ENCODE results near the gene ARMC6. TPM values are rescaled to one million over a fixed set of nuclear protein-coding genes. Genes with fewer than 3 reads are reported as not detected.

Gene ARMC6
- total RNA-seq, 1 experiment from 2014 or later, result 66.5 TPM

DNA sequence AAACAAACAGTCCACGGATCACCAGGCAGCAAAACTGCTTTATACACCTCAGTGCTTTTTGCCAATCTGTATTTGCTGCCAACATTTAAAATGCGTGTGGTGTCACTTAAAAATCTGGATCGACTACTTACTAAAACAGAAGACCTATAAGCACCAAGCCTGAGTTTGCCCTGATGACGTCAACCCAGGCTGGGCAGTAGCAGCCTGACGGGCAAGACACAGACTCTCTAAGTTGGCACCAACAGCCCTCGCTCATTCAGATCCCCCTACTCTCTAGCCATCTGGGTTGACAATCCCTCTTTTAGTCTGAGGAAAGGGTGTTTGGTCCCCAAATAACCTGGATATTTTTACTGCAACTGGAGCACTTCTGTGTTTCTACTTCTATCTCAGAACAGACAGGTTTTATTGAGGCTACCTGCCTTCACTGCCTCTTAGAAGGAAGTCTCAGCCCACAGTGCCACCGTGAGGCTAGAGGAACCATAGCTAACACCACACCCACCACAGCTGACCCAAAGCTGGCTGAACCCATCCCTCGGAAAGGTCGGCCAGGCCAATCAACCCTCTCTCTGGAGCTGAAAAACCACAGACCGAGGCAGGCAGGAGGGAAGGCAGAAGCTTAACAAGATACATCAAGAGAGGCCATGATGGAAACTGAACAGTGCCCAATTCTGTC lies 7.0 kb upstream of the ARMC6 start:
- no peak overlapping the region for H3K4ac ChIP-seq (ENCODE audit: low read depth, low read length)
- H3K27ac Mint-ChIP-seq, result no peak overlapping the region
- no peak overlapping the region for H2BK15ac ChIP-seq (ENCODE audit: low read depth, low read length)
- no peak overlapping the region for H4K5ac ChIP-seq (ENCODE audit: insufficient read length, low read depth, low read length)
- no peaks in the 10 kb centered on the region for H3K79me2 ChIP-seq (ENCODE audit: insufficient read depth, low read length)
- no peaks in the 10 kb centered on the region for H3K9me3 ChIP-seq (ENCODE audit: control insufficient read depth, low read depth, low read length)
- H2BK20ac ChIP-seq (ENCODE audit: low read depth, low read length, poor library complexity, severe bottlenecking), result no peak overlapping the region
- H3K4me3 Mint-ChIP-seq, result no peak overlapping the region
- WGBS (ENCODE audit: extremely low coverage, insufficient read length, low lambda C conversion rate), result no CpG with 5 or more reads among the region's 10 CpGs
- H3K36me3 Mint-ChIP-seq (ENCODE audit: insufficient read depth in 1 of 3, low read depth in 3 of 3), result peaks cover 44 to 83% (median 81%) of the 10 kb centered on the region in 3 experiments; a peak in 6 of 7 replicates
- peaks cover 13% of the 10 kb centered on the region for H3K79me1 ChIP-seq (ENCODE audit: insufficient read depth, low read depth, low read length, poor library complexity, severe bottlenecking)
- no peaks in the 10 kb centered on the region for H3K9me3 Mint-ChIP-seq
- H3K18ac ChIP-seq (ENCODE audit: insufficient read length, low read depth, low read length), result no peak overlapping the region
- H4K91ac ChIP-seq (ENCODE audit: insufficient read length, low read depth, low read length), result no peak overlapping the region
- TF ChIP-seq CTCF (conservative IDR thresholded peaks at IDR 0.05), result peak; percentile 24; the same call in 1 of the 3 replicates
- no peak overlapping the region for H3K23ac ChIP-seq (ENCODE audit: insufficient read length, low read depth, low read length)
- H3K27ac ChIP-seq (ENCODE audit: insufficient read length, low read depth, low read length), result no peak overlapping the region
- no peak overlapping the region for H4K8ac ChIP-seq (replicated peaks; ENCODE audit: insufficient read length, low read depth, low read length)
- H2AFZ ChIP-seq (ENCODE audit: low read length), result no peak overlapping the region
- no peak overlapping the region for H3T11ph ChIP-seq (ENCODE audit: low read length)
- H3K23me2 ChIP-seq (ENCODE audit: insufficient read length, low read depth, low read length, poor library complexity, severe bottlenecking), result no peaks in the 10 kb centered on the region
- no peak overlapping the region for H3K14ac ChIP-seq (ENCODE audit: insufficient read depth, low read length)
- H3K4me1 ChIP-seq (ENCODE audit: insufficient read depth, low read length), result no peaks in the 10 kb centered on the region
- H3K9ac ChIP-seq (ENCODE audit: extremely low read depth, insufficient read length, low read length), result no peak overlapping the region
- no peak overlapping the region for H2AK5ac ChIP-seq (ENCODE audit: insufficient read length, low read length)
- H3K4me2 ChIP-seq (ENCODE audit: insufficient read depth, insufficient read length, low read length), result no peak overlapping the region
- H2BK120ac ChIP-seq (ENCODE audit: low read depth, low read length, poor library complexity, severe bottlenecking), result no peak overlapping the region
- no peak for DNase-seq
- H3K56ac ChIP-seq (ENCODE audit: insufficient read length, low read depth, low read length), result no peak overlapping the region
- no peaks in the 10 kb centered on the region for H3K27me3 Mint-ChIP-seq (ENCODE audit: low read depth)
- H2BK5ac ChIP-seq (ENCODE audit: insufficient read length, low read length), result no peak overlapping the region
- peaks cover 3% of the 10 kb centered on the region for H4K20me1 ChIP-seq (ENCODE audit: control insufficient read depth, insufficient read depth, insufficient read length)
- H3K27me3 ChIP-seq (ENCODE audit: insufficient read depth, low read length), result no peaks in the 10 kb centered on the region
- H3K4me1 Mint-ChIP-seq, result no peaks in the 10 kb centered on the region
- H2BK12ac ChIP-seq (ENCODE audit: insufficient read length, low read depth, low read length), result no peak overlapping the region
